ENCODE measurements around the gene SMR3B.

Gene SMR3B

DNA sequence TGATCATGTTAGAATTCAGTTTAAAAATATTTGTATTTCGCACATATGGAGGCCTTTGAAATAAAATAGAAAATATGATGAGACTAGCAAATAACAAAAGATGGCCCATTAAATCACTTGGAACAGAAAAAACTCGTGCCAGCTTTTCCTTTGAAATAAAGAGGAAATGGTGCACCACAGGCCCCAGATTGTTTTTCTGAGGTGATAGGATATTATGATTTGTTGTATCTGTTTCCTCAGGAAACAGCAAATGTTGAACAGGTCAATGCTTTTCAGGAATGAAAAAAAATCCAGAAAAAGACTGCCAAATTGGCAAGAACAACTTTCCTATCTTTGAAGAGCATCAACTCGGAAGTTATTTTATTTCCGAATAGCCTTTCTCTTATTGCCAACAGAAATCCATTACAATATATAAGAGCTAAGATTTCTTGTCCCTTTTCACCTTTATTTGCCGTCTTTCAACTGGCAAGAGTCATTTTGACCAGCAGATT is at the start of gene SMR3B:
Gene SMR3B (plus strand): TSS at position 441 of the 491 bp plus-strand sequence. CDS start 1,380 bp downstream, outside the sequence.
- DNase-seq (ENCODE audit: low spot score) = no peak

GRCh38 chr4:70334681-70335080 is 48.2 kb upstream of the SMR3B start, which contains the start of gene CABS1:
CABS1 (plus strand) TSS chr4:70334981; CDS start chr4:70335040, 59 bp downstream.
- DNase-seq (ENCODE audit: low spot score) = no peak

GRCh38 chr4:70336043-70336442 is 46.9 kb upstream of the SMR3B start:
- no peak for DNase-seq (ENCODE audit: low spot score)

- no peak for DNase-seq (ENCODE audit: low spot score)
Observed at GRCh38 chr4:70337886-70338420, 45.0 kb upstream of the SMR3B start.

DNA sequence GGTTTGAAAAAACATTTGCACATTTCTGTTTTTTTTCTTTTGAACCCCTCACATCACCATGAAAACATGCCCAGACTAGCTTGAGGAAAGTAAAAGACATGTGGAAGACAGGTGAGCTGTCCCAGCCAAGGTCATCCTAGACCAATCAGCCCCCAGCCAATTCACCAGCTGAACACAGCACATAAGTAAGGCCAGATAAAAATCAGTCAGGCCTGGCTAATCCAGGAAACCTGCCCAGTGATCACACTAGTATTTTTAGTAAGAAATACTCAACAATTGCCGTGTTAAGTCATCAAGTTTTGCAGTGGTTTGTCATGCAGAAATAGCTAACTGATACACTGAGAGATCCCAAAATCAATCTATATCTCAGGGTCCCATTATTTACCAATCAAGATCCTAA is 26.7 kb upstream of the SMR3B start:
- peak; percentile 46 for DNase-seq (ENCODE audit: low spot score)

DNA sequence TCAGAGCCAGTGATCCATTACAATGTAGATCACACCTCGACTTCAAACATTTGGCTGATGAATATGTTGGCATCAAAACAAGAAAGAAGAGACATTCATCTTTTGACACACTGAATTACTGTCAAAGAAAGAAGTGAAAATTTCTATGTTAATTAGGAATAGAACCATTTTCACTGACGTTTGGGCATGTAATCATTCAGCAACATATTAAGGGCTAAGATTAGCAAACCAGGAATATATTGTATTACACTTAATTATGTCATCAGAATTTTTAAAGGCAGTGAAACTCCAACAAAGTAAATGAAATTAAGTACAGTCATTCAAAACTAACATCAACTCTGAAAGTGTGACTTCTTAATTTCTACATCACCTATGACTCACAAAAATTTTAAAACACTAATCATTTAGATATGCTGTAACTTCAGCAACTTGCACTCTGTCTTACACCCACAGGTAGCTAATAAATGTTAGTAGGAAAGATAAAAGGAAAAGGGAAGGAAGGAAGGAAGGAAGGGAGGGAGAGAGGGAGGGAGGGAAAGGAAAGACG is 23.7 kb upstream of the SMR3B start:
- DNase-seq (ENCODE audit: low spot score) = peak; percentile 46

- DNase-seq (ENCODE audit: low spot score) = no peak
Observed at GRCh38 chr4:70360460-70360859, 22.5 kb upstream of the SMR3B start, which contains the start of gene SMR3A. SMR3A (plus strand) TSS chr4:70360760; CDS start chr4:70362116, 1,356 bp downstream.

DNA sequence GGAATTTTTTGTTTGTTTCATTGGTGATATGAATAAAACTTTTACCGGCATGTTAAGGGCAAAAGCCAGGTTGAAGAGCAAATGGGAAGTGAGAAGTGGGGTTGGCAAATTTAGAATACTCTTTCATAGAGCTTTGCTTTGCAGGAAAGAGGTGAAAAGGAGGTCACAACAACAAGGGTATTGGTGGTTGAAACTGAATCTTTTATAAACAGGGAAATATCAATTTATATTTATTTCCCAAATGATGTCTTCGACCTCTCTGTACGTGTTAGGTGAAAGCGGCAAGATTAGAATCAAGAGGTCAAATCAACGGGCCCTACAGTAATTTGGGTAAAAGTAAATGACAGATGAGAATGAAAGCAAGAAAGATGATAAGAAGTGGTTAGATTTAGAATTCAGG is 18.9 kb upstream of the SMR3B start:
- DNase-seq (ENCODE audit: low spot score) = no peak

DNA sequence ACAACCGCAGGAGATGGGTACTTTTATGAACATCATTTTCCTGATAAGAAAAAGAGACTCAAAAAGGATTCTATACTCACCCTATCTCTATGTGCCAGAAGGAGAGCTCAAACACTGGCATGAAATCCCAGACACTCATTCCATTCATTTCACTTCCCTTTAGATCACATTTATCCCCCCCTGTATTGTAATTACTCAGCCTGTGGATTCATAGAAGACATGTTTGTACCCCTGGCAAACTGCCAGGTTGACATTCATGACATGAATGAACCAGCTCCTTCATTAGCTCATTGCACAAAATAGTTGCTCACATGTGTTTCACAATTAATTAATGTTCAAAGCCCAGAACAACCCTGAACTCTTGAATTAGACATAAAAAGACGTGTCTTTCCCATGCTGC is 17.5 kb upstream of the SMR3B start:
- DNase-seq (ENCODE audit: low spot score) = peak; percentile 47

GRCh38 chr4:70367813-70368212 is 15.1 kb upstream of the SMR3B start:
- no peak for DNase-seq (ENCODE audit: low spot score)

GRCh38 chr4:70371987-70372386 is 10.9 kb upstream of the SMR3B start:
- DNase-seq (ENCODE audit: low spot score) = no peak

- DNase-seq (ENCODE audit: low spot score) = no peak
Observed at GRCh38 chr4:70372760-70373159, 10.2 kb upstream of the SMR3B start.

GRCh38 chr4:70380578-70380977 is 2.4 kb upstream of the SMR3B start:
- DNase-seq (ENCODE audit: low spot score) = no peak

GRCh38 chr4:70392057-70392776 is 9.3 kb downstream of the SMR3B start:
- DNase-seq (ENCODE audit: low spot score) = no peak

DNA sequence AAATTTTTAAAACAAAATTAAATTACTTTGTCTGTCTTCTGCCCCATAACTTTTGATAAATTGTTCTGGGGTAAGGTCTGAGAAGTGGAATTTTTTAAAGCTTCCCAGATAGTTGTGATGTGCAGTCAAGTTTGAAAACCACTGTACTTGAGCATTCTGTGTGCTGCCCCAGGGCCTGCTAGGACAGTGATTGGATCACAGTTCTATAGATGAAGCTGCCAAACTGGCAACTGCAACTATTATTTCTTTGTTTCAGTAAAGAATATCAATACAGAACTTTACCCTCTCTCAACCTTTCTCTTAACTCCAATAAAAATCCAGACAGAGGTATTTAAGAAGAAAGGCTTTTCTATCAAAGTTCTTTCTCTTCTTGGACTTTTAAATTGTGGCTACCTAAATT is 14.6 kb downstream of the SMR3B start, which contains the start of gene OPRPN:
Gene OPRPN (plus strand): TSS at position 361 of the 400 bp plus-strand sequence. CDS start 1,346 bp downstream, outside the sequence.
- DNase-seq (ENCODE audit: low spot score) = no peak

GRCh38 chr4:70399319-70399718 is 16.4 kb downstream of the SMR3B start:
- DNase-seq (ENCODE audit: low spot score) = peak; percentile 49

DNA sequence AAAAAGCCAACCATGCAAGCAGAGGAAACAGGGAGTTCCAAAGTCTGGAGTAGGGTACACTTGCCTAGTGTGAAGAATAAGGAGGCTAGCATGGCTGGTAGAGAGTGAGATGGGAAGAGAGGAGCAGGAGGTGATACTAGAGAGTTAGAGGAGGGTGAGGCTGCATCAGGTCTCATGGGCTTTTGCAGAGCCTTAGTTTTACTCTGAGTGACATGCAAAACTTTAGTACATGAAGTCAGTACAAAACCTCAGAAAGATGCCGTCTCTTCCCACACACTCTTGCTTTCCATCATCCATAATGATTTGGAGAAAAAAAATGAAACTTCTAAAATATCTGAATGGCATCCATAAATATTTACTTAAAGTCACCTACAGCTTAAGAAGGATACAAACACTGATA is 19.8 kb downstream of the SMR3B start:
- no peak for DNase-seq (ENCODE audit: low spot score)

- DNase-seq (ENCODE audit: low spot score) = peak; percentile 12
Observed at GRCh38 chr4:70405765-70406164, 22.8 kb downstream of the SMR3B start.

GRCh38 chr4:70425306-70425705 is 42.4 kb downstream of the SMR3B start:
- DNase-seq (ENCODE audit: low spot score) = no peak

GRCh38 chr4:70426789-70427188 is 43.9 kb downstream of the SMR3B start:
- no peak for DNase-seq (ENCODE audit: low spot score)

GRCh38 chr4:70437197-70437596 is 54.3 kb downstream of the SMR3B start:
- DNase-seq (ENCODE audit: low spot score) = no peak

Measured in kidney tubule cell (primary cell).